CD14-positive monocyte (primary cell): ENCODE measurements around the gene BMPR1B. TPM values are rescaled to one million over a fixed set of nuclear protein-coding genes. Genes with fewer than 3 reads are reported as not detected.

ENCODE experiments used
- DNase-seq, 3 donors: peaks; one replicate each; pipeline ENCODE4 v3.0.0-alpha.2; 2011 to 2022
- H2AFZ ChIP-seq: 2 replicates; pipeline ENCODE4 v1.6.0; 2012; ENCODE audit warnings: mild to moderate bottlenecking, low read depth, low read length, inconsistent platforms; ENCODE audit not compliant: insufficient read depth, poor library complexity, severe bottlenecking
- H3K27ac ChIP-seq, 2 donors: 1 replicate in 1 of 2; 2 replicates in 1 of 2; pipeline ENCODE4 v1.5.1; 2012 to 2013; ENCODE audit warnings: low read length in 2 of 2, control low read depth in 1 of 2, inconsistent platforms in 1 of 2, low read depth in 1 of 2, mild to moderate bottlenecking in 1 of 2
- H3K27me3 ChIP-seq, 2 donors: one replicate each; pipeline versions ENCODE4 v1.6.0 to v1.6.1; 2011 to 2013; ENCODE audit warnings: low read length in 2 of 2; ENCODE audit not compliant: control insufficient read depth in 2 of 2, insufficient read depth in 2 of 2
- H3K36me3 ChIP-seq, 2 donors: replicated peaks in 1 of 2; 1 replicate in 1 of 2; 2 replicates in 1 of 2; pipeline versions ENCODE4 v1.5.1 to v1.6.1; 2012 to 2013; ENCODE audit warnings: low read length in 2 of 2, control low read depth in 1 of 2, inconsistent platforms in 1 of 2, mild to moderate bottlenecking in 1 of 2; ENCODE audit not compliant: insufficient read depth in 2 of 2, control insufficient read depth in 1 of 2
- H3K4me1 ChIP-seq, 2 donors: 1 replicate in 1 of 2; 2 replicates in 1 of 2; pipeline versions ENCODE4 v1.5.1 to v1.6.1; 2012 to 2013; ENCODE audit warnings: low read length in 2 of 2, control low read depth in 1 of 2, inconsistent platforms in 1 of 2, mild to moderate bottlenecking in 1 of 2, moderate library complexity in 1 of 2; ENCODE audit not compliant: insufficient read depth in 2 of 2, control insufficient read depth in 1 of 2
- H3K4me2 ChIP-seq: replicated peaks from 2 replicates; pipeline ENCODE3; 2012; ENCODE audit warnings: low read length, moderate library complexity, mild to moderate bottlenecking; ENCODE audit not compliant: poor library complexity, severe bottlenecking; ENCODE audit errors: extremely low read depth
- H3K4me3 ChIP-seq, 3 experiments: fragments of 200-600 bp in 1 of 3; sonication (generic) in 1 of 3; replicated peaks in 1 of 3; 1 replicate in 2 of 3; 2 replicates in 1 of 3; pipeline ENCODE4 v1.5.1; 2011 to 2013; ENCODE audit warnings: low read length in 3 of 3, mild to moderate bottlenecking in 3 of 3, control low read depth in 2 of 3, low read depth in 2 of 3, inconsistent platforms in 1 of 3, moderate library complexity in 1 of 3
- H3K79me2 ChIP-seq: 2 replicates; pipeline ENCODE4 v1.6.0; 2012; ENCODE audit warnings: mild to moderate bottlenecking, control low read depth, inconsistent platforms, low read length, moderate library complexity; ENCODE audit not compliant: insufficient read depth
- H3K9ac ChIP-seq: 2 replicates; pipeline ENCODE4 v1.6.0; 2017; ENCODE audit warnings: low read length, mild to moderate bottlenecking; ENCODE audit not compliant: insufficient read depth, poor library complexity, severe bottlenecking
- H3K9me3 ChIP-seq, 2 donors: replicated peaks in 1 of 2; 1 replicate in 1 of 2; 2 replicates in 1 of 2; pipeline versions ENCODE4 v1.5.1 to v1.6.1; 2012 to 2013; ENCODE audit warnings: low read length in 2 of 2, control low read depth in 1 of 2; ENCODE audit not compliant: control insufficient read depth in 1 of 2, insufficient read depth in 1 of 2
- H4K20me1 ChIP-seq: 2 replicates; pipeline ENCODE4 v1.6.0; 2012; ENCODE audit warnings: mild to moderate bottlenecking, low read length, control low read depth, moderate library complexity; ENCODE audit not compliant: insufficient read depth
- H3K27ac Mint-ChIP-seq, 7 donors: one replicate each; pipeline ENCODE4 v1.8.0; 2020; ENCODE audit warnings: mild to moderate bottlenecking in 7 of 7, mixed read lengths in 7 of 7, moderate library complexity in 6 of 7, inconsistent platforms in 2 of 7
- H3K27me3 Mint-ChIP-seq, 3 donors: one replicate each; pipeline ENCODE4 v1.8.0; 2021 to 2022; ENCODE audit warnings: low read depth in 3 of 3, mild to moderate bottlenecking in 3 of 3, mixed read lengths in 3 of 3, moderate library complexity in 3 of 3, inconsistent platforms in 1 of 3
- H3K36me3 Mint-ChIP-seq, 2 donors: one replicate each; pipeline ENCODE4 v1.8.0; 2020; ENCODE audit warnings: mixed read lengths in 2 of 2, inconsistent platforms in 1 of 2, mild to moderate bottlenecking in 1 of 2
- H3K4me1 Mint-ChIP-seq: one replicate; pipeline ENCODE4 v1.8.0; 2020; ENCODE audit warnings: mild to moderate bottlenecking, mixed read lengths
- H3K4me3 Mint-ChIP-seq, 2 donors: one replicate each; pipeline ENCODE4 v1.8.0; 2020; ENCODE audit warnings: mild to moderate bottlenecking in 2 of 2, mixed read lengths in 2 of 2, moderate library complexity in 1 of 2
- H3K9me3 Mint-ChIP-seq, 7 donors: one replicate each; pipeline ENCODE4 v1.8.0; 2020 to 2022; ENCODE audit warnings: mixed read lengths in 7 of 7, mild to moderate bottlenecking in 6 of 7, moderate library complexity in 6 of 7, inconsistent platforms in 2 of 7
- CTCF ChIP-seq: fragments of 200-600 bp; IDR thresholded peaks from one replicate; pipeline ENCODE4 v1.8.0; 2022; ENCODE audit warnings: antibody characterized with exemption, mild to moderate bottlenecking
- WGBS: methylation state at CpG from one replicate; pipeline ENCODE4 v1.1.5; 2013; ENCODE audit warnings: missing lambda C conversion rate; ENCODE audit not compliant: insufficient coverage; 5-methylcytosine and 5-hydroxymethylcytosine counted together
- intact Hi-C, 2 donors: fragments of 100-400 bp; cut with micrococcal nuclease; formaldehyde crosslinking; loops; one replicate each; pipeline versions ENCODE4 v1.15.0 to v1.15.1; 2023
- polyA plus RNA-seq, 3 donors: library from polyadenylated mRNA; depleted of rRNA in 1 of 3; unstranded in 2 of 3; stranded (reverse) in 1 of 3; fragments of 300-500 nt in 2 of 3; fragments of >200 nt in 1 of 3; fragmentation: Illumina TruSeq in 2 of 3; gene quantifications; 1 replicate in 2 of 3; 2 replicates in 1 of 3; pipeline ENCODE4 v1.2.3, GENCODE V29; 2012 to 2021

BMPR1B gene
- polyA plus RNA-seq, 3 donors: not detected

DNA sequence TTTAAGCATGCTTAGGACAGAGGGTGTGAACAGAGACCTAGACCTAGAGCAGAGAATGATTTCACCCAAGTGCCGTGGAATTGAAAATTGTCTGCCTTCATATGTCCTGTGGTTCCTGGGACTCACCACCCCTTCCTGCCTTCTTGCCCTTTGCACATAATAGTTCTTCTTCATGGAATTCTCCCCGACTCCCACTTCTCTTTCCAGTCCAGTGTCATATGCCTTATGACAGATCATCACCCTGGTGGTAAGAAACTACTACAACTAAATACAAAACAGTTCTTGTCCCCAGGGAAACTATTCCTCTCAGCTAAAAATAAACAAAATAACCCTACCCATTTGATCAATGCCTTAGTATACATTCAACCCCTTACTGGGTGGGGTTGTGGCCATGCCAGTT, 43.3 kb downstream of the BMPR1B start:
- H3K27me3 ChIP-seq: no peaks in the 10 kb centered on the region
- no peak overlapping the region for H2AFZ ChIP-seq
- no peak for TF ChIP-seq CTCF
- Mint-ChIP-seq H3K27me3 (peaks cover 0 to 4% (median 0%) of the 10 kb centered on the region in 3 donors), H3K4me3 (no peak overlapping the region), H3K9me3 (peaks cover 0 to 5% (median 2%) of the 10 kb centered on the region in 7 donors), H3K4me1 (no peaks in the 10 kb centered on the region), H3K27ac (no peak overlapping the region), H3K36me3 (no peaks in the 10 kb centered on the region)
- peaks cover 0 to 3% of the 10 kb centered on the region in 2 donors for H3K9me3 ChIP-seq
- WGBS: 100% methylated on average over 1 of the region's 2 CpGs
- no peak overlapping the region for H3K4me3 ChIP-seq
- no peaks in the 10 kb centered on the region for H3K36me3 ChIP-seq
- H3K4me1 ChIP-seq: no peaks in the 10 kb centered on the region
- H3K79me2 ChIP-seq: no peaks in the 10 kb centered on the region
- no peak for DNase-seq
- H3K27ac ChIP-seq: no peak overlapping the region
- no peak overlapping the region for H3K4me2 ChIP-seq
- no peak overlapping the region for H3K9ac ChIP-seq
- no peaks in the 10 kb centered on the region for H4K20me1 ChIP-seq
- intact Hi-C loops: no loop called here

DNA sequence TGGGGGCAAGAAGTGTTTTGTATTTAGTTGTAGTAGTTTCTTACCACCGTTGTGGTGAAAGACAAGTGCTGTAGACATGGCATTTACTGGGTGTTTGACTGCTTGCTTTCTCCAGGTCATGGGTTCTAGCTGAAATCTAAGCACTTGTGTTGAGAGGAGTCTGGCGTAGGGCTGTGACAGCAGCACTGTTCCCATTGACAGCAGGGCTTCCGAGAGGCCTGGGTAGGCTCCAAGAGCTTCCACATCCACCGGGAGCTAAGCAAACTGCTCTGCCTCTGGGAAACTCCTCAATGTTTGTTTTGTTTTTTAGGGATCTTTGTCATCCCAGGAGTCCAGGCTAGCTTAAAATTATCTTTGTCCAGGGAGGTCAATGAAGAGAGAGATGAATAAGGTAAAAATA, 44.3 kb downstream of the BMPR1B start:
- H3K9ac ChIP-seq: no peak overlapping the region
- no peaks in the 10 kb centered on the region for H3K36me3 ChIP-seq
- Mint-ChIP-seq H3K36me3 (no peaks in the 10 kb centered on the region), H3K4me1 (no peaks in the 10 kb centered on the region), H3K4me3 (no peak overlapping the region), H3K27me3 (peaks cover 0 to 4% (median 0%) of the 10 kb centered on the region in 3 donors), H3K27ac (no peak overlapping the region), H3K9me3 (peaks cover 0 to 5% (median 0%) of the 10 kb centered on the region in 7 donors)
- peaks cover 0 to 3% of the 10 kb centered on the region in 2 donors for H3K9me3 ChIP-seq
- H2AFZ ChIP-seq: no peak overlapping the region
- intact Hi-C loops: no loop called here
- no peak overlapping the region for H3K4me2 ChIP-seq
- no peak overlapping the region for H3K27ac ChIP-seq
- no peaks in the 10 kb centered on the region for H3K79me2 ChIP-seq
- no peak for DNase-seq
- no peak overlapping the region for H3K4me3 ChIP-seq
- TF ChIP-seq CTCF: no peak
- H3K4me1 ChIP-seq: no peaks in the 10 kb centered on the region
- H4K20me1 ChIP-seq: no peaks in the 10 kb centered on the region
- 97% methylated on average over 4 of the region's 4 CpGs for WGBS
- H3K27me3 ChIP-seq: no peaks in the 10 kb centered on the region
